BJ (cell line): ENCODE data around the gene ZC3H12A. TPM values are rescaled to one million over a fixed set of nuclear protein-coding genes. Genes with fewer than 3 reads are reported as not detected.

ENCODE experiments used
- CTCF ChIA-PET: fragments of 350-600 bp; formaldehyde crosslinking; extraction: SDS; loops from one replicate; lab custom pipeline; 2021; ENCODE audit warnings: antibody characterized with exemption, inconsistent platforms; lab: Yijun Ruan, JAX
- POLR2A ChIA-PET: fragments of 300-600 bp; sonication (Branson Sonifier 250); formaldehyde crosslinking; extraction: SDS; loops from one replicate; lab custom pipeline; 2021; ENCODE audit warnings: antibody characterized with exemption; lab: Charles Lee
- DNase-seq: peaks from one replicate; pipeline ENCODE4 v3.0.0-alpha.2; 2011; ENCODE audit warnings: low read depth
- H3K27me3 ChIP-seq: 2 replicates; pipeline ENCODE4 v1.6.0; 2011; ENCODE audit warnings: low read length; ENCODE audit not compliant: control insufficient read depth, insufficient read depth
- H3K36me3 ChIP-seq: 2 replicates; pipeline ENCODE4 v1.5.1; 2011; ENCODE audit warnings: low read length; ENCODE audit not compliant: control insufficient read depth, insufficient read depth
- H3K4me3 ChIP-seq: 2 replicates; pipeline ENCODE4 v1.5.1; 2011; ENCODE audit warnings: low read depth, mild to moderate bottlenecking, control low read depth, low read length
- CTCF ChIP-seq: IDR thresholded peaks from 2 replicates; pipeline ENCODE4 v1.5.1; 2011; ENCODE audit warnings: low read depth, mild to moderate bottlenecking, control low read depth, inconsistent platforms, low read length, moderate library complexity; ENCODE audit not compliant: insufficient read depth
- polyA plus RNA-seq: library from polyadenylated mRNA; depleted of rRNA; stranded (reverse); fragments of >200 nt; gene quantifications from 2 replicates; pipeline ENCODE4 v1.2.3, GENCODE V29; 2011

Gene ZC3H12A
- polyA plus RNA-seq, 1 experiment, result 8.9 TPM

GRCh38 chr1:37482004-37482785 is 7.8 kb downstream of the ZC3H12A start:
- Histone ChIP-seq H3K27me3 (no peaks in the 10 kb centered on the region), H3K4me3 (no peak overlapping the region), H3K36me3 (peaks cover 43% of the 10 kb centered on the region)
- TF ChIP-seq CTCF, result no peak
- POLR2A ChIA-PET, result no interaction called here
- DNase-seq, result no peak
- CTCF ChIA-PET, result interaction anchor here (0.7 to 1.1 kb wide), 3 partner anchors 8 to 28 kb away, joined by 3 read pairs; partner anchors contain the start of gene ZC3H12A

GRCh38 chr1:37482796-37483744 is 8.7 kb downstream of the ZC3H12A start:
- no peak for DNase-seq
- ChIA-PET POLR2A (no interaction called here), CTCF (interaction anchor here (0.7 to 1.1 kb wide), 2 partner anchors 8 to 29 kb away, joined by 3 read pairs; partner anchors contain the start of gene ZC3H12A)
- Histone ChIP-seq H3K36me3 (peaks cover 41% of the 10 kb centered on the region), H3K27me3 (no peaks in the 10 kb centered on the region), H3K4me3 (no peak overlapping the region)
- no peak for TF ChIP-seq CTCF

- DNase-seq, result no peak
- no peak overlapping the region for H3K4me3 ChIP-seq
- no peaks in the 10 kb centered on the region for H3K27me3 ChIP-seq
- ChIA-PET CTCF (interaction anchor here (8.4 kb wide), 1 partner anchor 30 kb away, joined by 304 read pairs; no protein-coding TSS in a partner anchor), POLR2A (no interaction called here)
- no peak for TF ChIP-seq CTCF
- H3K36me3 ChIP-seq, result peaks cover 40% of the 10 kb centered on the region
These were observed 9.4 kb downstream of the ZC3H12A start for GRCh38 chr1:37483785-37484184.

GRCh38 chr1:37484325-37485051 is 10.1 kb downstream of the ZC3H12A start:
- Histone ChIP-seq H3K27me3 (no peaks in the 10 kb centered on the region), H3K36me3 (peaks cover 40% of the 10 kb centered on the region), H3K4me3 (no peak overlapping the region)
- TF ChIP-seq CTCF, result no peak
- DNase-seq, result no peak
- ChIA-PET POLR2A (no interaction called here), CTCF (interaction anchor here (0.5 to 8.4 kb wide), 4 partner anchors 18 to 68 kb away, joined by 3 to 304 read pairs (median 24); partner anchors contain the start of gene MEAF6)
